ENCODE data around the gene FCGR2B.
"Not testable (repeated sequence)": the region's sequence is repeated elsewhere in the genome, so short reads cannot be mapped to it uniquely, and the experiment has no call there.

- TF ChIP-seq EZH2 (IDR thresholded peaks at IDR 0.05; ENCODE audit: borderline replicate concordance, low read length): not testable (repeated sequence)
- TF ChIP-seq, protein P1, sequence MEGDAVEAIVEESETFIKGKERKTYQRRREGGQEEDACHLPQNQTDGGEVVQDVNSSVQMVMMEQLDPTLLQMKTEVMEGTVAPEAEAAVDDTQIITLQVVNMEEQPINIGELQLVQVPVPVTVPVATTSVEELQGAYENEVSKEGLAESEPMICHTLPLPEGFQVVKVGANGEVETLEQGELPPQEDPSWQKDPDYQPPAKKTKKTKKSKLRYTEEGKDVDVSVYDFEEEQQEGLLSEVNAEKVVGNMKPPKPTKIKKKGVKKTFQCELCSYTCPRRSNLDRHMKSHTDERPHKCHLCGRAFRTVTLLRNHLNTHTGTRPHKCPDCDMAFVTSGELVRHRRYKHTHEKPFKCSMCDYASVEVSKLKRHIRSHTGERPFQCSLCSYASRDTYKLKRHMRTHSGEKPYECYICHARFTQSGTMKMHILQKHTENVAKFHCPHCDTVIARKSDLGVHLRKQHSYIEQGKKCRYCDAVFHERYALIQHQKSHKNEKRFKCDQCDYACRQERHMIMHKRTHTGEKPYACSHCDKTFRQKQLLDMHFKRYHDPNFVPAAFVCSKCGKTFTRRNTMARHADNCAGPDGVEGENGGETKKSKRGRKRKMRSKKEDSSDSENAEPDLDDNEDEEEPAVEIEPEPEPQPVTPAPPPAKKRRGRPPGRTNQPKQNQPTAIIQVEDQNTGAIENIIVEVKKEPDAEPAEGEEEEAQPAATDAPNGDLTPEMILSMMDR (conservative IDR thresholded peaks at IDR 0.05 in 1 of 2, IDR thresholded peaks at IDR 0.05 in 1 of 2; ENCODE audit: extremely low read depth in 1 of 2, insufficient read depth in 1 of 2, low read depth in 1 of 2, low read length in 2 of 2): not testable (repeated sequence)
Observed at GRCh38 chr1:161621181-161622000, 41.6 kb upstream of the FCGR2B start.

Data from mammary epithelial cell (primary cell).